ENCODE results near the gene CSTF2T.

DNA sequence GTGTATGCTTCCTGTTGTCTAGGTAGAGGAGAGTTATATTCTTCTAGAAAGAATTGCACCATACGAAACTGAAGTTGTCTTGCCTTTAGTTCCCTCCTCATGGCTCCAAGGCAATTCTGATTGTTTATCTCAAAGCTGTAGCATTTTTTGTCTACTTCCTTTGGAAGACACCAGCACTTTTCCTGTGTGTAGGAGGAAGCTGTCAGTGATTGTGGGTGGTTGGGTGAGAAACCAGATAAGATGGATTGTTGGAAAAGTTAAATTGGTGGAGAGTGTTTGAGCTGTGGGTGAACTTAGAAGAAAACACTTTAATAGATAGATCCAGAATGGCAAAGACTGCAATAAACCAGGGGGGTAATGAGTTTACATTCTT, 12.1 kb upstream of the CSTF2T start:
- TF ChIP-seq, protein P1, sequence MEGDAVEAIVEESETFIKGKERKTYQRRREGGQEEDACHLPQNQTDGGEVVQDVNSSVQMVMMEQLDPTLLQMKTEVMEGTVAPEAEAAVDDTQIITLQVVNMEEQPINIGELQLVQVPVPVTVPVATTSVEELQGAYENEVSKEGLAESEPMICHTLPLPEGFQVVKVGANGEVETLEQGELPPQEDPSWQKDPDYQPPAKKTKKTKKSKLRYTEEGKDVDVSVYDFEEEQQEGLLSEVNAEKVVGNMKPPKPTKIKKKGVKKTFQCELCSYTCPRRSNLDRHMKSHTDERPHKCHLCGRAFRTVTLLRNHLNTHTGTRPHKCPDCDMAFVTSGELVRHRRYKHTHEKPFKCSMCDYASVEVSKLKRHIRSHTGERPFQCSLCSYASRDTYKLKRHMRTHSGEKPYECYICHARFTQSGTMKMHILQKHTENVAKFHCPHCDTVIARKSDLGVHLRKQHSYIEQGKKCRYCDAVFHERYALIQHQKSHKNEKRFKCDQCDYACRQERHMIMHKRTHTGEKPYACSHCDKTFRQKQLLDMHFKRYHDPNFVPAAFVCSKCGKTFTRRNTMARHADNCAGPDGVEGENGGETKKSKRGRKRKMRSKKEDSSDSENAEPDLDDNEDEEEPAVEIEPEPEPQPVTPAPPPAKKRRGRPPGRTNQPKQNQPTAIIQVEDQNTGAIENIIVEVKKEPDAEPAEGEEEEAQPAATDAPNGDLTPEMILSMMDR (conservative IDR thresholded peaks at IDR 0.05 in 1 of 2, IDR thresholded peaks at IDR 0.05 in 1 of 2; ENCODE audit: extremely low read depth in 1 of 2, insufficient read depth in 1 of 2, low read depth in 1 of 2, low read length in 2 of 2) = no peak
- TF ChIP-seq EZH2 (IDR thresholded peaks at IDR 0.05; ENCODE audit: borderline replicate concordance, low read length) = no peak
